NCI-H128 (cell line): Measurements from ENCODE around the gene TGM2.

Experiments
- DNase-seq: peaks from one replicate; lab custom pipeline; 2025; ENCODE audit not compliant: unreplicated experiment; lab: John Stamatoyannopoulos, UW

Gene TGM2

GRCh38 chr20:38134427-38135270, 30.4 kb downstream of the TGM2 start:
- no peak for DNase-seq

- no peak for DNase-seq
These were observed 31.2 kb downstream of the TGM2 start for GRCh38 chr20:38133680-38134426.

- DNase-seq: no peak
These were observed 32.1 kb downstream of the TGM2 start for GRCh38 chr20:38132910-38133501.

GRCh38 chr20:38132156-38132909, 32.7 kb downstream of the TGM2 start:
- no peak for DNase-seq

- DNase-seq: no peak
These were observed 33.4 kb downstream of the TGM2 start for GRCh38 chr20:38131588-38132121.

- DNase-seq: no peak
These were observed 34.1 kb downstream of the TGM2 start for GRCh38 chr20:38130687-38131587.

GRCh38 chr20:38129893-38130609, 35.0 kb downstream of the TGM2 start:
- DNase-seq: no peak

GRCh38 chr20:38129248-38129865, 35.7 kb downstream of the TGM2 start:
- DNase-seq: no peak

- DNase-seq: no peak
These were observed 36.4 kb downstream of the TGM2 start for GRCh38 chr20:38128691-38129090.

GRCh38 chr20:38127920-38128528, 37.0 kb downstream of the TGM2 start:
- DNase-seq: no peak

- DNase-seq: no peak
These were observed 38.0 kb downstream of the TGM2 start for GRCh38 chr20:38126932-38127621.

GRCh38 chr20:38126146-38126921, 38.7 kb downstream of the TGM2 start:
- DNase-seq: no peak

- DNase-seq: peak; percentile 7
These were observed 39.7 kb downstream of the TGM2 start for GRCh38 chr20:38125157-38126056.

- no peak for DNase-seq
These were observed 42.0 kb downstream of the TGM2 start for GRCh38 chr20:38123021-38123587.

GRCh38 chr20:38121741-38122140, 43.3 kb downstream of the TGM2 start:
- DNase-seq: no peak

GRCh38 chr20:38120625-38120988, 44.5 kb downstream of the TGM2 start:
- no peak for DNase-seq
